BJ (cell line): ENCODE results near the gene ORM1. TPM values are rescaled to one million over a fixed set of nuclear protein-coding genes. Genes with fewer than 3 reads are reported as not detected.

Experiments used
- CTCF ChIA-PET: fragments of 350-600 bp; formaldehyde crosslinking; extraction: SDS; loops from one replicate; lab custom pipeline; 2021; ENCODE audit warnings: antibody characterized with exemption, inconsistent platforms; lab: Yijun Ruan, JAX
- POLR2A ChIA-PET: fragments of 300-600 bp; sonication (Branson Sonifier 250); formaldehyde crosslinking; extraction: SDS; loops from one replicate; lab custom pipeline; 2021; ENCODE audit warnings: antibody characterized with exemption; lab: Charles Lee
- DNase-seq: peaks from one replicate; pipeline ENCODE4 v3.0.0-alpha.2; 2011; ENCODE audit warnings: low read depth
- H3K27me3 ChIP-seq: 2 replicates; pipeline ENCODE4 v1.6.0; 2011; ENCODE audit warnings: low read length; ENCODE audit not compliant: control insufficient read depth, insufficient read depth
- H3K36me3 ChIP-seq: 2 replicates; pipeline ENCODE4 v1.5.1; 2011; ENCODE audit warnings: low read length; ENCODE audit not compliant: control insufficient read depth, insufficient read depth
- H3K4me3 ChIP-seq: 2 replicates; pipeline ENCODE4 v1.5.1; 2011; ENCODE audit warnings: low read depth, mild to moderate bottlenecking, control low read depth, low read length
- polyA plus RNA-seq: library from polyadenylated mRNA; depleted of rRNA; stranded (reverse); fragments of >200 nt; gene quantifications from 2 replicates; pipeline ENCODE4 v1.2.3, GENCODE V29; 2011
- TF ChIP-seq, protein P1 (sequence below): IDR thresholded peaks from 2 replicates; pipeline ENCODE4 v1.5.1; 2011; ENCODE audit warnings: low read depth, mild to moderate bottlenecking, control low read depth, inconsistent platforms, low read length, moderate library complexity; ENCODE audit not compliant: insufficient read depth

Gene ORM1
- polyA plus RNA-seq, 1 experiment, result not detected

DNA sequence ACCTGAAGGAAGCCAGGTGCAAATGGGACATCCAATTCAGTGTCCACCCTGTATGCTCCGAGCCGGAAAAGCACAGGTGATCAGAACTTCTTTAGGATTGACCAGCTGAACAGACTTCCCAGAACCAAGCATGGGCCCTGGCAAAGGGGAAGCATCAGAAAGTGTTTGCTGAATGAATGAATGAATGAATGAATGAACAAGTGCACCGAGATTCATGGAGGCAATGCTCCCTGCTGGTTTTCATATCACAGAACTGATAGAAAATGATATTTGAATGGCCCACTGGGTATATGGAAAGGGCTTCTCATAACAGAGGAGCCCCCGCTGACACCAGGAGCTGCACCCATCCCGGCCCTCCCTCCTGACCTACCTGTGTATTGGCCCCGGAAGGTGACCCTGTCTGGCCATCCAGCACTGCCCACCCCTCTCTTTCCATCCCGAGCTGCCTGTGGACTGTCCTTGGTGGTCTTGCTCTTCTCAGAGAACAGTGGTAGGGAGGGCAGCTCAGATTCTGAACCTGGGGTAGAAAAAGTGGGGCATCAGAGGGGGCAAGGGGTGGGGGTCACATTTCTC lies 22.7 kb downstream of the ORM1 start:
- H3K36me3 ChIP-seq, result peaks cover 44% of the 10 kb centered on the region
- CTCF ChIA-PET, result interaction anchor here (0.6 to 1.2 kb wide), 2 partner anchors 52 to 238 kb away, joined by 3 read pairs; no protein-coding TSS in a partner anchor

DNA sequence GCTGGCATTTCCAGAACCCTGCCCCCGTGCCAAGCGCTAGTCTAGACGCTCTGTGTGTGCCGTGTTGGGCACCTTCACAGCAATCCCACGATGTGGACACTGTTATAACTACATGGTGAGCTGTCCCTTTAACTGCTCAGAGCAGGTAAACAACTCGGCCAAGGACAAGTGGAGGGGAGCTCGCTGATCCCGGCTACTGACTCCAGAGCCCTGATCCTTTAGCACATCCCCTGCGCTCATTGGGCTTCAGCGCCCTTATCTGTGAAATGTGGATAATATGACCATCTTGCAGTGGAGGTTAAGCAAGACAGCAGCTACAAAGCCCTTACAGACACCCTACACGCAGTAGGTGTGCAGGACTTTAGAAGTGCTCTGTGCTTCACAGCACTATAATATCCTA lies 23.2 kb downstream of the ORM1 start:
- CTCF ChIA-PET, result interaction anchor here (1.2 kb wide), 1 partner anchor 238 kb away, joined by 3 read pairs; no protein-coding TSS in a partner anchor
- Histone ChIP-seq H3K27me3 (no peaks in the 10 kb centered on the region), H3K36me3 (peaks cover 48% of the 10 kb centered on the region), H3K4me3 (no peak overlapping the region)
- POLR2A ChIA-PET, result no interaction called here
- TF ChIP-seq, protein P1, sequence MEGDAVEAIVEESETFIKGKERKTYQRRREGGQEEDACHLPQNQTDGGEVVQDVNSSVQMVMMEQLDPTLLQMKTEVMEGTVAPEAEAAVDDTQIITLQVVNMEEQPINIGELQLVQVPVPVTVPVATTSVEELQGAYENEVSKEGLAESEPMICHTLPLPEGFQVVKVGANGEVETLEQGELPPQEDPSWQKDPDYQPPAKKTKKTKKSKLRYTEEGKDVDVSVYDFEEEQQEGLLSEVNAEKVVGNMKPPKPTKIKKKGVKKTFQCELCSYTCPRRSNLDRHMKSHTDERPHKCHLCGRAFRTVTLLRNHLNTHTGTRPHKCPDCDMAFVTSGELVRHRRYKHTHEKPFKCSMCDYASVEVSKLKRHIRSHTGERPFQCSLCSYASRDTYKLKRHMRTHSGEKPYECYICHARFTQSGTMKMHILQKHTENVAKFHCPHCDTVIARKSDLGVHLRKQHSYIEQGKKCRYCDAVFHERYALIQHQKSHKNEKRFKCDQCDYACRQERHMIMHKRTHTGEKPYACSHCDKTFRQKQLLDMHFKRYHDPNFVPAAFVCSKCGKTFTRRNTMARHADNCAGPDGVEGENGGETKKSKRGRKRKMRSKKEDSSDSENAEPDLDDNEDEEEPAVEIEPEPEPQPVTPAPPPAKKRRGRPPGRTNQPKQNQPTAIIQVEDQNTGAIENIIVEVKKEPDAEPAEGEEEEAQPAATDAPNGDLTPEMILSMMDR, result no peak
- no peak for DNase-seq

More for the DNA sequence above, 22.7 kb downstream of the ORM1 start:
- Histone ChIP-seq H3K4me3 (no peak overlapping the region), H3K27me3 (no peaks in the 10 kb centered on the region)
- POLR2A ChIA-PET, result no interaction called here
- DNase-seq, result no peak
- TF ChIP-seq, protein P1, result no peak

DNA sequence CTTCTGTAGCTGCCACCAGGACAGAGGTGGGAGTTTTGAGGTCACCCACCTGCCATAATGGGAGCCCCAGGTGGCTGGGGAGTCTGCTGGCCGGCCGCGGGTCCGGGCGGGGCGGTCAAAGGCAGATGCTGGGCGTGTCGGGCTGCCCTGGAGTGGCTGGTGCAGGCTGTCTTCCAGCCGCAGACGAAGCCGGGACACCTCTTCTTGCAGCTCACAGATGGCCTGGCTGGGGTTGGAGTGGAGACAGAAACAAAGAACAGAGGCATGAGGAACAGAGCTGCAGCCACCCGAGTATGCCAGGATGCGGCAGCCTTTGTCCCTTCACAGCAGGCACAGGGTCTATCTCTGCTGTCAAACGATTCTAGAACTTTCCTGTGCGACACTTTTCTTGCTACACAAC lies 24.8 kb downstream of the ORM1 start:
- H3K4me3 ChIP-seq, result no peak overlapping the region
- ChIA-PET CTCF (interaction anchor here (0.8 to 1.4 kb wide), 3 partner anchors 8 to 27 kb away, joined by 3 to 4 read pairs (median 3); no protein-coding TSS in a partner anchor), POLR2A (no interaction called here)
- TF ChIP-seq, protein P1, result no peak
- H3K36me3 ChIP-seq, result peaks cover 42% of the 10 kb centered on the region
- DNase-seq, result no peak
- H3K27me3 ChIP-seq, result no peaks in the 10 kb centered on the region

DNA sequence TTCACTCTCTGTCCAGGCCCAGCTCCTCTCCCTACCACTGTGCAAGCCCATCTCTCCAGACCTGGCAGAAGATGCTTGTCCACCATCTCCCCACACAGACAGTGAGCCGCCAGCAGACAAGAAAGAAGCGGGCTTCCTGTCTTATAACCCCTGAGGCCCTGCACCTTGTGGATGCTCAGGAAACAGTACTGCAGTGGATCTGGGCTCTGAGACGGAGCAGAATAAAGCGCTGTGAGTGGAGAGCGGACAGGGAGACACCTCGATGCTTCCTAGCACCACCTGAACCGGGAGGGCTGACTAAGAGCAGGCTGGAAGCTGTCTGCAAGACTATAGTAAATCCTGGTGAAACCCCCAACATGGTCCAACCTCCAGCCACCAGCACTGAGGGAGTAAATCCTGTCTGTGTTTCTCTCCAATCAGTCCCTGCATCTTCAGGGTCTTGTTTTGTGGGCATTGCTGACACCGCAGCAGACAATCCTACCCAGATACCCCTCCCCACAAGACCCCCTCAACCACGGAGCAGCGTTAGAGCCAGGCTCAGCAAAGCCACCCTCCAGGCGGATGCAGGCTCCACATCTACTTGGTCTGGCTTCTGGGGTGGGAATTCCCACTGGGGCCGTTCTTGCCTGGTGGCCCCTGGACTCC lies 25.5 kb downstream of the ORM1 start:
- TF ChIP-seq, protein P1, result no peak
- CTCF ChIA-PET, result interaction anchor here (0.6 to 1.3 kb wide), 3 partner anchors 34 to 266 kb away, joined by 3 read pairs; no protein-coding TSS in a partner anchor
- Histone ChIP-seq H3K4me3 (no peak overlapping the region), H3K27me3 (no peaks in the 10 kb centered on the region), H3K36me3 (peaks cover 39% of the 10 kb centered on the region)
- no peak for DNase-seq
- POLR2A ChIA-PET, result no interaction called here

DNA sequence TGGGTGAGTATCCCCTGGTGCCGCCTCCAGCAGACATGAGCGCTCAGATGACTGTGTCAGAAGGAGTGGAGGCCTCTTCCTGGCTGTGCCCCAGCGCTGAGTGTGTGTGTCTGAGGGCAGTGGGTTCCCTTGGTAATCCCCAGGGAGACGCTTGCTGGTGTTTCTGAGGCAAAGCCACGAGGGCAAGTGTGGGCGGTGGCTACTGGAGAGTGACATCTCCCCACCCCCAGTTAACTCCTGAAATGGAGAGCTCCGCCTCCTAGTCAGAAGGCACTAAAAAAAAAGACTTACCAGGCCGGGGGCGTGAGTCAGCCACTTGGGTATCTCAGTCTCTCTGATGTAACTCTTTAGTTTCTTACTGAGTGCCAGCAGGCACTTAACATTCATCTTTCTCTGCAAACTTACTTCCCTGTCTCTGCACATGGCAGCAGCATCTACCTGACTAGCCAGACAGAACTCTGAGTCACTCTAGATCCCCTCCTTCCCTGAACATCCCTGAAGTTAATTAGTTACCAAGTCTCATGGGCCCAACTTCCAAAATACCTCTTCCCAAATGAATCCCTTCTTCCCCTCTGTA lies 26.1 kb downstream of the ORM1 start:
- TF ChIP-seq, protein P1, result no peak
- ChIA-PET CTCF (interaction anchor here (0.6 to 1.7 kb wide), 4 partner anchors 9 to 266 kb away, joined by 3 to 5 read pairs (median 3); no protein-coding TSS in a partner anchor), POLR2A (interaction anchor here (0.6 kb wide), 1 partner anchor 46 kb away, joined by 3 read pairs; no protein-coding TSS in a partner anchor)
- DNase-seq, result peak; percentile 94
- Histone ChIP-seq H3K27me3 (no peaks in the 10 kb centered on the region), H3K4me3 (no peak overlapping the region), H3K36me3 (peaks cover 35% of the 10 kb centered on the region)
